GM13976 (cell line): ENCODE measurements around the gene KCND3.

Source experiments
- DNase-seq: peaks from one replicate; pipeline ENCODE4 v3.0.0; 2012; ENCODE audit warnings: low spot score
- CTCF ChIP-seq: IDR thresholded peaks from 2 replicates; pipeline ENCODE4 v1.5.1; 2012; ENCODE audit warnings: borderline replicate concordance, mild to moderate bottlenecking; ENCODE audit not compliant: insufficient read depth; ENCODE audit errors: extremely low read depth, missing control alignments, control extremely low read depth
- in situ Hi-C: fragments of 300-500 bp; cut with MboI; formaldehyde crosslinking; loops from one replicate; pipeline ENCODE4 v1.12.0; 2022; ENCODE audit warnings: low sequenced_read_pairs, mixed read lengths, inconsistent platforms; ENCODE audit not compliant: unreplicated experiment

KCND3 gene

GRCh38 chr1:111798580-111798979, 190.9 kb downstream of the KCND3 start:
- TF ChIP-seq CTCF = no peak
- DNase-seq = no peak
- in situ Hi-C loops = no loop called here

GRCh38 chr1:111795401-111795800, 194.1 kb downstream of the KCND3 start:
- TF ChIP-seq CTCF = no peak
- no peak for DNase-seq
- in situ Hi-C loops = no loop called here

GRCh38 chr1:111793923-111794322, 195.5 kb downstream of the KCND3 start:
- in situ Hi-C loops = no loop called here
- TF ChIP-seq CTCF = no peak
- no peak for DNase-seq

- DNase-seq = no peak
- no peak for TF ChIP-seq CTCF
- in situ Hi-C loops = no loop called here
These were observed 197.2 kb downstream of the KCND3 start for GRCh38 chr1:111792249-111792648.

GRCh38 chr1:111791776-111792175, 197.7 kb downstream of the KCND3 start:
- DNase-seq = no peak
- no peak for TF ChIP-seq CTCF
- in situ Hi-C loops = no loop called here

GRCh38 chr1:111789666-111790316, 199.7 kb downstream of the KCND3 start:
- TF ChIP-seq CTCF = no peak
- in situ Hi-C loops = no loop called here
- DNase-seq = no peak
